Panc1 (cell line): ENCODE data around the gene ATP5IF1.

ENCODE experiments used
- CTCF ChIP-seq: fragments of 450-650 bp; IDR thresholded peaks from 2 replicates; pipeline ENCODE4 v1.5.1; 2017; ENCODE audit warnings: mild to moderate bottlenecking
- REST ChIP-seq, 2 experiments: IDR thresholded peaks; 2 replicates each; pipeline ENCODE4 v1.6.1; 2011 to 2012; ENCODE audit warnings: low read depth in 2 of 2, control low read depth in 1 of 2, low read length in 1 of 2, mild to moderate bottlenecking in 1 of 2, moderate library complexity in 1 of 2; ENCODE audit not compliant: insufficient read depth in 1 of 2
- TCF7L2 ChIP-seq: IDR thresholded peaks from 2 replicates; pipeline ENCODE4 v1.6.1; 2011; ENCODE audit warnings: mild to moderate bottlenecking, low read depth, low read length, inconsistent platforms

GRCh38 chr1:28264897-28265296 is 29.0 kb downstream of the ATP5IF1 start:
- TF ChIP-seq CTCF (no peak), TCF7L2 (no peak), REST (IDR thresholded peaks at IDR 0.05; ENCODE audit: insufficient read depth in 1 of 2, low read depth in 2 of 2, low read length in 1 of 2) (no peak)
